ENCODE measurements around the gene CD2AP. TPM values are rescaled to one million over a fixed set of nuclear protein-coding genes. Genes with fewer than 3 reads are reported as not detected.

CD2AP gene
- total RNA-seq, 1 donor from 2014 or later: 34.9 TPM

DNA sequence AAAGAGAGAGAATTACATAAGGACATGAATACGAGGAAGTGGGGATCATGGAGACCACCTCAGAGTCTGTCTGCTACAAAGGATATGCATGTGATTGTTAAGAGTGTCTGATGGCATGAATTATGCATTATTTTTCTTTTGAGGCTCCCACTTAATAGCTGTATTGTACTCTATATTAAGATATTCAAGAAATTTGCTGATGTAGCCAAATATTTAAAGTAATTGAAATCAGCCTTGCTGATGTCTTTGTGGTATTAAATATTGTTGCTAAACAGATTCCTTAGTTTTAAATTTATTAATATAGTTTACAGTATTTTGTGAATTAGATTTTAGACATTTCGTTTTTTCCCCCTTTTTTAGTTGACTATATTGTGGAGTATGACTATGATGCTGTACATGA, 25.3 kb downstream of the CD2AP start:
- Mint-ChIP-seq H3K4me3 (no peak overlapping the region), H3K27ac (peak overlapping the region; percentile 22), H3K9me3 (peaks cover 12% of the 10 kb centered on the region), H3K4me1 (peaks cover 11% of the 10 kb centered on the region), H3K36me3 (peaks cover 20% of the 10 kb centered on the region), H3K27me3 (ENCODE audit: low read depth) (no peaks in the 10 kb centered on the region)
- TF ChIP-seq, protein P1, sequence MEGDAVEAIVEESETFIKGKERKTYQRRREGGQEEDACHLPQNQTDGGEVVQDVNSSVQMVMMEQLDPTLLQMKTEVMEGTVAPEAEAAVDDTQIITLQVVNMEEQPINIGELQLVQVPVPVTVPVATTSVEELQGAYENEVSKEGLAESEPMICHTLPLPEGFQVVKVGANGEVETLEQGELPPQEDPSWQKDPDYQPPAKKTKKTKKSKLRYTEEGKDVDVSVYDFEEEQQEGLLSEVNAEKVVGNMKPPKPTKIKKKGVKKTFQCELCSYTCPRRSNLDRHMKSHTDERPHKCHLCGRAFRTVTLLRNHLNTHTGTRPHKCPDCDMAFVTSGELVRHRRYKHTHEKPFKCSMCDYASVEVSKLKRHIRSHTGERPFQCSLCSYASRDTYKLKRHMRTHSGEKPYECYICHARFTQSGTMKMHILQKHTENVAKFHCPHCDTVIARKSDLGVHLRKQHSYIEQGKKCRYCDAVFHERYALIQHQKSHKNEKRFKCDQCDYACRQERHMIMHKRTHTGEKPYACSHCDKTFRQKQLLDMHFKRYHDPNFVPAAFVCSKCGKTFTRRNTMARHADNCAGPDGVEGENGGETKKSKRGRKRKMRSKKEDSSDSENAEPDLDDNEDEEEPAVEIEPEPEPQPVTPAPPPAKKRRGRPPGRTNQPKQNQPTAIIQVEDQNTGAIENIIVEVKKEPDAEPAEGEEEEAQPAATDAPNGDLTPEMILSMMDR (IDR thresholded peaks at IDR 0.05; ENCODE audit: unreplicated experiment): no peak
- DNase-seq (ENCODE audit: low spot score in 2 of 2, unreplicated experiment in 2 of 2): no peak

DNA sequence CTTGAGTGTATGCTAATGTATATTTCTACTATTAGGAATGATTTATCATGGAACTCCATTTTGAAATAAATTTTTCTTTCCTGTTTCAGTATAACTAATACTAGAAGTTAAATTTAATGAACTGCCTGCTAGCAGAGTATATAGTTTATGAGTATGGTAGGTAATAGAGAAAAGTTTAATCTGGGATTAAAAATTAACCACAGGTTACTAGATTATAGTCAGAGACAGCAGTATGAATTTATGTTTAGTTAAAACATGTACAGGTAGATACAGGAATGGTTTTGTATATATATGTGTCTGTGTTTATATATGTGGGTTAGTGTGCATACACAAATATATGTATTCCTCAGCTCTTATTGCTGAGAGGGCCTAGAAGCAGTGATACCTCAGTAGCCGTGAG, 32.3 kb downstream of the CD2AP start:
- H3K27ac Mint-ChIP-seq: no peak overlapping the region
- DNase-seq (ENCODE audit: low spot score in 2 of 2, unreplicated experiment in 2 of 2): no peak
- TF ChIP-seq, protein P1 (IDR thresholded peaks at IDR 0.05; ENCODE audit: unreplicated experiment): no peak
- H3K9me3 Mint-ChIP-seq: peaks cover 47% of the 10 kb centered on the region
- H3K36me3 Mint-ChIP-seq: peaks cover 65% of the 10 kb centered on the region
- H3K27me3 Mint-ChIP-seq (ENCODE audit: low read depth): no peaks in the 10 kb centered on the region
- no peaks in the 10 kb centered on the region for H3K4me1 Mint-ChIP-seq
- H3K4me3 Mint-ChIP-seq: no peak overlapping the region

DNA sequence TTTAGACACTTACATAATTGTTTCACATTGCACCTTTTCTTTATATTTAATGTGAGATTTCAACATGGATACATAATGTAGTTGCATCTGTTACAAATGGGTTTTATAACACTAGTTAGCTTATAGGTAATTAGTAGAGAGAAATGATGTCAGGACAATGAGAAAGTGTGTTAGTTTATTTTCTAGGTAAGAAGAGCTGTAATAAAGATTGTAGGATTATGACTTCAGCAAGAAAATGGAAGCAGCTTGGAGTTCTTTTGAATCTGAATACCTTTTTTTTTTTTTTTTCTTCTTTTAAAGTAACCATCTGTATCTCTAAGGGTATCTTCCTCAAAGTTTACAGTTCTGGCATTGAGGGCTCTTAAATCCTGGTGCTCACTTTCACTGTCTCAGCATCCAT, 35.3 kb downstream of the CD2AP start:
- peaks cover 62% of the 10 kb centered on the region for H3K36me3 Mint-ChIP-seq
- peaks cover 6% of the 10 kb centered on the region for H3K4me1 Mint-ChIP-seq
- no peaks in the 10 kb centered on the region for H3K27me3 Mint-ChIP-seq (ENCODE audit: low read depth)
- H3K4me3 Mint-ChIP-seq: no peak overlapping the region
- TF ChIP-seq, protein P1 (IDR thresholded peaks at IDR 0.05; ENCODE audit: unreplicated experiment): no peak
- peaks cover 36% of the 10 kb centered on the region for H3K9me3 Mint-ChIP-seq
- H3K27ac Mint-ChIP-seq: no peak overlapping the region
- no peak for DNase-seq (ENCODE audit: low spot score in 2 of 2, unreplicated experiment in 2 of 2)

DNA sequence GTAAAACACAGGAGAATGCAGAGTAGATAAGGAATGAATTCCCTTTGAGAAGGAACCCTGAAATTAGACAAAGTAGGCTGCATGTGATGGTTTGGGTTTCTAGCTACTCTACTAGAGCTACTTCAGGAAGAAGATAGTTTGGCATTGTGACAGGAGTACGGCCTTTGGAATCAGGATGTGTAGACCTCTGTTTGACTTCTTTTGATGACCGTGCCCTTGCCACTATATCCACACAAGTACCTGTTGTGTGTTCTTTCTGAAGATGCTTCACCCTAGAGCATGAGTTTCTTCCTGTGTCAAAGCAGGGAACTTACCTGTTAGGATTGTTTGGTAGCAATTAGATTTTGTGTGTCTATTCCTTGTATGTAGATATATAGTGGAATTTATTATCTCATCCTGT, 41.7 kb downstream of the CD2AP start:
- Mint-ChIP-seq H3K27me3 (ENCODE audit: low read depth) (no peaks in the 10 kb centered on the region), H3K36me3 (peaks cover 14% of the 10 kb centered on the region), H3K27ac (no peak overlapping the region), H3K9me3 (peaks cover 3% of the 10 kb centered on the region), H3K4me3 (no peak overlapping the region), H3K4me1 (peaks cover 15% of the 10 kb centered on the region)
- TF ChIP-seq, protein P1 (IDR thresholded peaks at IDR 0.05; ENCODE audit: unreplicated experiment): no peak
- DNase-seq (ENCODE audit: low spot score in 2 of 2, unreplicated experiment in 2 of 2): no peak

DNA sequence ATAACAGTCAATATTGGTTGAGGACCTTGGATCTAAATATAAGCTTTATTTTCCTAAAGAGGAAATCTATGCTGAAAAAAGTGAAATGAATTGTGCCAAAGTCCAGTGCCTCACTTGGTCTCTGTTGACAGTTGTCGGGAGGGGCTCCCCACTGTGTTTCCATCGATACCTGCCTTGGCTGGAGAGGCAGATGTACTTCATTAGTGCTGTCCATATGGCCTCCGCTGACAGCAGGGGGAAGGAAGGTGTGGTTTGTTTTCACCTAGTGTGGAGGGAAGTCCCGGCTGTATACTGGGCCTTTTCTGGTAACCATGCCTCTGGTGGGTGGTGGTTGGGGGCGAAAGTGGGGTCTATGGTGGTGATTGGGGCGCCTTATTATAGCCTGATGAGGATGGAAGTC, 42.7 kb downstream of the CD2AP start:
- H3K36me3 Mint-ChIP-seq: peaks cover 11% of the 10 kb centered on the region
- H3K4me3 Mint-ChIP-seq: no peak overlapping the region
- DNase-seq (ENCODE audit: low spot score in 2 of 2, unreplicated experiment in 2 of 2): no peak
- TF ChIP-seq, protein P1 (IDR thresholded peaks at IDR 0.05; ENCODE audit: unreplicated experiment): no peak
- no peaks in the 10 kb centered on the region for H3K27me3 Mint-ChIP-seq (ENCODE audit: low read depth)
- no peaks in the 10 kb centered on the region for H3K9me3 Mint-ChIP-seq
- H3K27ac Mint-ChIP-seq: no peak overlapping the region
- peaks cover 20% of the 10 kb centered on the region for H3K4me1 Mint-ChIP-seq

DNA sequence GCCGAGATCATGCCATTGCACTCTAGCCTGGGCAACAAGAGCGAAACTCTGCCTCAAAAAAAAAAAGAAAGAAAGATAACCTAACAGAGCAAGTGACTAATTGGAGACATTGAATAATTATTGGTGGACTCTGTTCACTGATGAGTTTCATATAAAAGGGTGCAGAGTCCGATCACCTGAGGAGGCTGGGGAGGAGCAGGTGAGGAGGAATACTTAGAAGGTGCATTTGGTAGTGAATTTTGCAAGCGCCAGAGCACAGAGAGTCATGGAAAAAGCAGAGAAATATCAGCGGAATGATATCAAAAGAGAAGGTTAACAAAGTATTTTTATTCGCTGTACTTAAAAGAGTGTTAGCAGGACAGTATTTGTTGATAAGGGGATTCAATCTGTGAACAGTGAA, 44.4 kb downstream of the CD2AP start:
- H3K27me3 Mint-ChIP-seq (ENCODE audit: low read depth): no peaks in the 10 kb centered on the region
- peaks cover 14% of the 10 kb centered on the region for H3K36me3 Mint-ChIP-seq
- peak overlapping the region; percentile 26 for H3K27ac Mint-ChIP-seq
- H3K4me3 Mint-ChIP-seq: no peak overlapping the region
- H3K4me1 Mint-ChIP-seq: peaks cover 13% of the 10 kb centered on the region
- DNase-seq (ENCODE audit: low spot score in 2 of 2, unreplicated experiment in 2 of 2): no peak
- H3K9me3 Mint-ChIP-seq: peaks cover 12% of the 10 kb centered on the region
- TF ChIP-seq, protein P1 (IDR thresholded peaks at IDR 0.05; ENCODE audit: unreplicated experiment): no peak

Measured in mesothelial cell of epicardium (in vitro differentiated cells).